OCI-LY7 (cell line): ENCODE results near the gene MRPL10. TPM values are rescaled to one million over a fixed set of nuclear protein-coding genes. Genes with fewer than 3 reads are reported as not detected.

Experiments
- BruUV-seq: library from RNA; stranded (reverse); fragments of 400-500 nt; replicated peaks from 2 replicates; lab custom pipeline; 2021; lab: Mats Ljungman, UMichigan
- CTCF ChIA-PET: fragments of 300-600 bp; sonication (Branson Sonifier 250); formaldehyde crosslinking; loops from one replicate; lab custom pipeline; 2022; ENCODE audit warnings: antibody characterized with exemption; ENCODE audit not compliant: unreplicated experiment; lab: Charles Lee
- POLR2A ChIA-PET: fragments of 300-600 bp; sonication (Branson Sonifier 250); formaldehyde crosslinking; loops from one replicate; lab custom pipeline; 2022; ENCODE audit warnings: antibody characterized with exemption; lab: Charles Lee
- DNase-seq: peaks from one replicate; pipeline ENCODE4 v3.0.0-alpha.2; 2015; ENCODE audit warnings: low spot score
- H2AFZ ChIP-seq: fragments of 200-600 bp; sonication (generic), shearing (Covaris generic); 2 replicates; pipeline ENCODE4 v1.6.1; 2014; ENCODE audit warnings: mild to moderate bottlenecking, antibody characterized with exemption, low read length, moderate library complexity
- H3K27ac ChIP-seq: fragments of 200-600 bp; sonication (generic); 2 replicates; pipeline ENCODE4 v1.5.1; 2014; ENCODE audit warnings: mixed run types, low read depth, mild to moderate bottlenecking, moderate library complexity, low read length, inconsistent platforms; ENCODE audit not compliant: poor library complexity, severe bottlenecking
- H3K36me3 ChIP-seq: fragments of 200-600 bp; sonication (generic); 2 replicates; pipeline ENCODE4 v1.6.1; 2014; ENCODE audit warnings: mild to moderate bottlenecking, antibody characterized with exemption, low read length, moderate library complexity, mixed read lengths; ENCODE audit not compliant: insufficient read depth
- H3K4me1 ChIP-seq: fragments of 200-600 bp; sonication (generic); 2 replicates; pipeline ENCODE4 v1.5.1; 2014; ENCODE audit warnings: mild to moderate bottlenecking, low read length; ENCODE audit not compliant: insufficient read depth, poor library complexity, severe bottlenecking
- H3K4me2 ChIP-seq: fragments of 200-600 bp; sonication (generic); 2 replicates; pipeline ENCODE4 v1.6.1; 2014; ENCODE audit warnings: mild to moderate bottlenecking, low read length
- H3K4me3 ChIP-seq: fragments of 200-600 bp; sonication (generic); 2 replicates; pipeline ENCODE4 v1.5.1; 2014; ENCODE audit warnings: mild to moderate bottlenecking, low read depth, low read length; ENCODE audit not compliant: poor library complexity, severe bottlenecking
- H3K79me2 ChIP-seq: fragments of 200-600 bp; sonication (generic); 2 replicates; pipeline ENCODE4 v1.6.1; 2016; ENCODE audit warnings: low read depth, mild to moderate bottlenecking, low read length, moderate library complexity, mixed read lengths; ENCODE audit not compliant: insufficient read depth
- H3K9me2 ChIP-seq: fragments of 200-600 bp; sonication (generic); 2 replicates; pipeline ENCODE4 v1.6.1; 2016; ENCODE audit warnings: mild to moderate bottlenecking, low read length, mixed read lengths; ENCODE audit not compliant: insufficient read depth
- H3K9me3 ChIP-seq: fragments of 200-600 bp; sonication (generic); 2 replicates; pipeline ENCODE4 v1.6.1; 2014; ENCODE audit warnings: mild to moderate bottlenecking, mixed run types, low read length, mixed read lengths
- H4K20me1 ChIP-seq: fragments of 200-600 bp; sonication (generic); 2 replicates; pipeline ENCODE4 v1.6.1; 2014; ENCODE audit warnings: mild to moderate bottlenecking, antibody characterized with exemption, low read length, moderate library complexity, mixed read lengths; ENCODE audit not compliant: insufficient read depth
- EZH2phosphoT487 ChIP-seq: fragments of 200-600 bp; sonication (generic); IDR thresholded peaks from 2 replicates; pipeline ENCODE4 v1.6.1; 2018; ENCODE audit warnings: low read depth, borderline replicate concordance, mild to moderate bottlenecking, mixed run types, antibody characterized with exemption, low read length, moderate library complexity, mixed read lengths
- intact Hi-C: fragments of 100-400 bp; cut with micrococcal nuclease; formaldehyde crosslinking; loops from one replicate; pipeline ENCODE4 v1.10.0; 2022; ENCODE audit not compliant: unreplicated experiment
- total RNA-seq, 2 experiments: library from RNA; depleted of rRNA in 1 of 2; stranded (reverse); fragments of >200 nt in 1 of 2; shearing (Covaris generic) in 1 of 2; gene quantifications; 2 replicates each; pipeline ENCODE4 v1.2.3, GENCODE V29; 2014 to 2022
- TF ChIP-seq, protein P1 (sequence below): fragments of 200-600 bp; sonication (generic); conservative IDR thresholded peaks from 2 replicates; pipeline ENCODE4 v1.5.1; 2014; ENCODE audit warnings: mild to moderate bottlenecking, antibody characterized with exemption, low read length, moderate library complexity, mixed read lengths

Gene MRPL10
- total RNA-seq, 2 experiments from 2014 or later, result 50.8 to 56.7 TPM

DNA sequence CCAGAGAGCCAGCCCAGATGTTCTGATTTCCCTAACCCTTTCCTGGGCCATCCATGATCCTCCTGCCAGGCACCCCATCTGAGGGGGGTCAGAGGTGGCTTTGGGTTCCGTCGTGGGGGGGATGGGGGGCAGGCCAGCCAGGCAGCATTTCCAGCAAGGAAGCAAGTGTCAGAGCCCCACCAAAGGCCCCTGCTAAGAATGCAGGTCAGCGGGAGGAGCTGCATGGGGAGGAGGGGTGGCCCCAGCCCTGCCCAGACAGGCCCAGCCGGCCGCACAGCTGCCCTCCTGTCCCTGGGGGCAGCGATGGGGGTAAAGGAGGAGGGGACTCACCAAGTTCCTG is 12.0 kb upstream of the MRPL10 start:
- Histone ChIP-seq H3K36me3 (no peaks in the 10 kb centered on the region), H4K20me1 (no peaks in the 10 kb centered on the region), H3K9me3 (no peaks in the 10 kb centered on the region), H3K9me2 (no peaks in the 10 kb centered on the region), H3K27ac (no peak overlapping the region), H2AFZ (no peak overlapping the region; the same call in 1 of the 2 replicates), H3K4me2 (no peak overlapping the region), H3K79me2 (no peaks in the 10 kb centered on the region), H3K4me1 (peaks cover 37% of the 10 kb centered on the region), H3K4me3 (no peak overlapping the region)
- intact Hi-C loops, result loop anchor here (1.0 to 5.0 kb wide), 2 partner anchors 129 to 175 kb away; partner anchors contain the start of gene CDK5RAP3
- no TSS peak for BruUV-seq
- POLR2A ChIA-PET, result interaction anchor here (1.3 kb wide), 1 partner anchor 14 kb away, joined by 4 read pairs; no protein-coding TSS in a partner anchor
- DNase-seq, result no peak
- CTCF ChIA-PET, result no interaction called here
- TF ChIP-seq, protein P1, sequence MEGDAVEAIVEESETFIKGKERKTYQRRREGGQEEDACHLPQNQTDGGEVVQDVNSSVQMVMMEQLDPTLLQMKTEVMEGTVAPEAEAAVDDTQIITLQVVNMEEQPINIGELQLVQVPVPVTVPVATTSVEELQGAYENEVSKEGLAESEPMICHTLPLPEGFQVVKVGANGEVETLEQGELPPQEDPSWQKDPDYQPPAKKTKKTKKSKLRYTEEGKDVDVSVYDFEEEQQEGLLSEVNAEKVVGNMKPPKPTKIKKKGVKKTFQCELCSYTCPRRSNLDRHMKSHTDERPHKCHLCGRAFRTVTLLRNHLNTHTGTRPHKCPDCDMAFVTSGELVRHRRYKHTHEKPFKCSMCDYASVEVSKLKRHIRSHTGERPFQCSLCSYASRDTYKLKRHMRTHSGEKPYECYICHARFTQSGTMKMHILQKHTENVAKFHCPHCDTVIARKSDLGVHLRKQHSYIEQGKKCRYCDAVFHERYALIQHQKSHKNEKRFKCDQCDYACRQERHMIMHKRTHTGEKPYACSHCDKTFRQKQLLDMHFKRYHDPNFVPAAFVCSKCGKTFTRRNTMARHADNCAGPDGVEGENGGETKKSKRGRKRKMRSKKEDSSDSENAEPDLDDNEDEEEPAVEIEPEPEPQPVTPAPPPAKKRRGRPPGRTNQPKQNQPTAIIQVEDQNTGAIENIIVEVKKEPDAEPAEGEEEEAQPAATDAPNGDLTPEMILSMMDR, result peak; percentile 41; the same call in 1 of the 2 replicates
- no peak for TF ChIP-seq EZH2phosphoT487

DNA sequence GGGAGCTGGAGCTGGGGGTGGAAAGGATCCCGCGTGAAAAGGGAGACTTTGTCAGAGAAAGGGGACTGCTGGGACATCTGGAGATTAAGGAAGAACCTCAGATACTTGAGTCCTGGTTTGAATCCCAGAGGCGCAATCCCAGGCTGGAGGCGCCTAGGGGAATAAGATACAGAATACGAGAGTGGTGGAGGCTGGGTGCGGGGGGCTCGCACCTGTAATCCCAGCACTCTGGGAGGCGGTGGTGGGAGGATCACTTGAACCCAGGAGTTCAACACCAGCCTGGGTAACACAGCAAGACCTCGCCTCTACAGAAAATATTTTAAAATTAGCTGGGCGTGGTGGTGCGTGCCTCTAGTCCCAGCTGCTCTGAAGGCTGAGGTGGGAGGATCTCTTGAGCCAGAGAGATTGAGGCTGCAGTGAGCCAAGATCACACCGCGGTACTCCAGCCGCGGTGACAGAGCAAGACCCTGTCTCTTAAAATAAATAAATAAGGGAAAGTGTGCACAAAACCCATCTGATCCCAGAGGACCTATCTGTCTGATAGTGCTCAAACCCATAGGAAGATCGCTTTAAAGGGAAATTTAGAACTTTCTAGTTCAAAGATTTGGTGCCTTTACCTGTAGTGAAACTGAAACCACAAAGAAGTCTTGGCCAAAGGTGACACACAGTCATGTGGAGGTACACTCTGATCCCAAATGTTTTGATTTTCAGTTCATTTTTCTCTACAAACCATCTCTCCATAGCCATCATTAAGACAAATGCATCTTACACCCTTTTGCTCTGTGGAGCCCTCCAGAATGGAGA is 10.3 kb upstream of the MRPL10 start:
- Histone ChIP-seq H3K36me3 (no peaks in the 10 kb centered on the region), H3K4me2 (peak overlapping the region; percentile 90), H3K9me2 (no peaks in the 10 kb centered on the region), H3K79me2 (no peaks in the 10 kb centered on the region), H2AFZ (peak overlapping the region; percentile 90), H3K4me1 (peaks cover 37% of the 10 kb centered on the region), H4K20me1 (no peaks in the 10 kb centered on the region), H3K27ac (no peak overlapping the region), H3K4me3 (peak overlapping the region; percentile 78), H3K9me3 (no peaks in the 10 kb centered on the region)
- POLR2A ChIA-PET, result interaction anchor here (1.1 to 2.0 kb wide), 4 partner anchors 11 to 53 kb away, joined by 3 to 13 read pairs (median 6); partner anchors contain the start of genes LRRC46, MRPL10, OSBPL7 and SP2
- CTCF ChIA-PET, result interaction anchor here (0.8 to 1.4 kb wide), 4 partner anchors 48 to 105 kb away, joined by 3 to 6 read pairs (median 4); partner anchors contain the start of gene SP2
- DNase-seq, result no peak
- no TSS peak for BruUV-seq
- intact Hi-C loops, result loop anchor here (1.0 to 5.0 kb wide), 2 partner anchors 49 to 131 kb away; partner anchors contain the start of gene CDK5RAP3
- TF ChIP-seq, protein P1, result peak; percentile 31
- no peak for TF ChIP-seq EZH2phosphoT487
